ENCODE measurements around the gene F2R. TPM values are rescaled to one million over a fixed set of nuclear protein-coding genes. Genes with fewer than 3 reads are reported as not detected.

F2R gene
- total and polyA plus RNA-seq, 10 of the 15 experiments (the other 5 are each of a cell fraction or from before 2014, with no cell fraction given), result 1.8 to 75.4 (median 8.0) TPM

GRCh38 chr5:76684756-76685519, 31.0 kb upstream of the F2R start:
- intact Hi-C loops (cut with micrococcal nuclease; ENCODE audit: unreplicated experiment), result no loop called here
- H3K36me3 ChIP-seq (ENCODE audit: control insufficient read depth in 2 of 2, insufficient read depth in 2 of 2, low read length in 1 of 2), result no peaks in the 10 kb centered on the region
- H3K79me2 ChIP-seq (ENCODE audit: control insufficient read depth, insufficient read depth, low read length), result no peaks in the 10 kb centered on the region
- no peak overlapping the region for H3K9ac ChIP-seq (ENCODE audit: control insufficient read depth, insufficient read depth, low read length)
- ChIA-PET SMC1A (ENCODE audit: uncharacterized antibody, unreplicated experiment) (interaction anchor here (1.1 to 1.6 kb wide), 2 partner anchors 11 to 89 kb away, joined by 4 to 7 read pairs; no protein-coding TSS in a partner anchor), CTCF (interaction anchor here (1.3 to 1.4 kb wide), 2 partner anchors 14 to 83 kb away, joined by 3 to 5 read pairs; no protein-coding TSS in a partner anchor), RAD21 (ENCODE audit: unreplicated experiment) (no interaction called here), POLR2A (no interaction called here)
- WGBS (ENCODE audit: insufficient coverage, insufficient replicate concordance, low lambda C conversion rate, missing lambda C conversion rate), result 97% methylated on average over 5 of the region's 5 CpGs
- H4K20me1 ChIP-seq (ENCODE audit: control insufficient read depth, insufficient read depth), result no peaks in the 10 kb centered on the region
- ATAC-seq (no peak), DNase-seq (ENCODE audit: low read depth, low spot score) (no peak), FAIRE-seq (no peak)
- no peak overlapping the region for H2AFZ ChIP-seq (ENCODE audit: control insufficient read depth, low read depth, low read length)
- no peak for TF ChIP-seq CHD4 (IDR thresholded peaks at IDR 0.05)
- TF ChIP-seq WRNIP1 (IDR thresholded peaks at IDR 0.05; ENCODE audit: borderline replicate concordance, low read depth, low read length), result no peak
- no peak for TF ChIP-seq CHD2 (IDR thresholded peaks at IDR 0.05; ENCODE audit: borderline replicate concordance, low read depth, low read length)
- no peak overlapping the region for H3K27ac ChIP-seq (ENCODE audit: control insufficient read depth, insufficient read depth)
- H3K4me2 ChIP-seq (ENCODE audit: control insufficient read depth, insufficient read depth), result no peak overlapping the region
- no TSS peak for BruUV-seq (replicated peaks)
- in situ Hi-C loops (cut with MboI), result no loop called here
- no peaks in the 10 kb centered on the region for H3K9me3 ChIP-seq (replicated peaks; ENCODE audit: control insufficient read depth, insufficient read depth, low read length)
- H3K4me1 ChIP-seq (ENCODE audit: control insufficient read depth, insufficient read depth, low read length), result no peaks in the 10 kb centered on the region
- H3K27me3 ChIP-seq (replicated peaks in 1 of 2; ENCODE audit: control insufficient read depth in 2 of 2, insufficient read depth in 2 of 2, low read length in 1 of 2), result no peaks in the 10 kb centered on the region
- H3K4me3 ChIP-seq, result no peak overlapping the region

- FAIRE-seq (peak; percentile 38), DNase-seq (ENCODE audit: low read depth, low spot score) (no peak), ATAC-seq (no peak)
- Histone ChIP-seq H3K27ac (ENCODE audit: control insufficient read depth, insufficient read depth) (no peak overlapping the region), H3K9ac (ENCODE audit: control insufficient read depth, insufficient read depth, low read length) (no peak overlapping the region), H3K4me2 (ENCODE audit: control insufficient read depth, insufficient read depth) (no peak overlapping the region), H4K20me1 (ENCODE audit: control insufficient read depth, insufficient read depth) (no peaks in the 10 kb centered on the region), H3K4me3 (no peak overlapping the region), H3K27me3 (replicated peaks in 1 of 2; ENCODE audit: control insufficient read depth in 2 of 2, insufficient read depth in 2 of 2, low read length in 1 of 2) (no peaks in the 10 kb centered on the region), H3K79me2 (ENCODE audit: control insufficient read depth, insufficient read depth, low read length) (no peaks in the 10 kb centered on the region), H3K36me3 (ENCODE audit: control insufficient read depth in 2 of 2, insufficient read depth in 2 of 2, low read length in 1 of 2) (no peaks in the 10 kb centered on the region), H2AFZ (ENCODE audit: control insufficient read depth, low read depth, low read length) (no peak overlapping the region), H3K9me3 (replicated peaks; ENCODE audit: control insufficient read depth, insufficient read depth, low read length) (no peaks in the 10 kb centered on the region), H3K4me1 (ENCODE audit: control insufficient read depth, insufficient read depth, low read length) (no peaks in the 10 kb centered on the region)
- ChIA-PET CTCF (no interaction called here), POLR2A (no interaction called here), SMC1A (ENCODE audit: uncharacterized antibody, unreplicated experiment) (no interaction called here), RAD21 (ENCODE audit: unreplicated experiment) (no interaction called here)
- intact Hi-C loops (cut with micrococcal nuclease; ENCODE audit: unreplicated experiment) (no loop called here), in situ Hi-C loops (cut with MboI) (no loop called here)
- 83% methylated on average over 3 of the region's 3 CpGs for WGBS (ENCODE audit: insufficient coverage, insufficient replicate concordance, low lambda C conversion rate, missing lambda C conversion rate)
- no TSS peak for BruUV-seq (replicated peaks)
- TF ChIP-seq TAF1 (IDR thresholded peaks at IDR 0.05; ENCODE audit: borderline replicate concordance, low read depth, low read length), result no peak
- TF ChIP-seq EGR1 (IDR thresholded peaks at IDR 0.05; ENCODE audit: borderline replicate concordance in 1 of 2, low read depth in 2 of 2, low read length in 2 of 2), result no peak
- TF ChIP-seq POLR2AphosphoS5 (IDR thresholded peaks at IDR 0.05; ENCODE audit: low read length), result no peak
- TF ChIP-seq RELA (IDR thresholded peaks at IDR 0.05; ENCODE audit: borderline replicate concordance, partially characterized antibody), result no peak
- no peak for TF ChIP-seq E2F4 (IDR thresholded peaks at IDR 0.05; ENCODE audit: low read depth, low read length)
- TF ChIP-seq ASH2L (IDR thresholded peaks at IDR 0.05; ENCODE audit: borderline replicate concordance, low read depth), result no peak
- no peak for TF ChIP-seq GABPA (IDR thresholded peaks at IDR 0.05; ENCODE audit: low read depth)
- no peak for TF ChIP-seq YBX1 (IDR thresholded peaks at IDR 0.05)
- no peak for TF ChIP-seq MEF2B (IDR thresholded peaks at IDR 0.05; ENCODE audit: partially characterized antibody, poor library complexity, severe bottlenecking)
- TF ChIP-seq REST (IDR thresholded peaks at IDR 0.05; ENCODE audit: low read depth, low read length), result no peak
Observed at GRCh38 chr5:76685704-76686103, 30.2 kb upstream of the F2R start.
